Upper lobe of right lung (tissue), 1 donor: ENCODE results near the gene KIF6. TPM values are rescaled to one million over a fixed set of nuclear protein-coding genes. Genes with fewer than 3 reads are reported as not detected.

Experiments
- ATAC-seq: fragments of 200-7000 bp; cut with Tn5 transposase; one replicate; pipeline ENCODE4 v1.9.1; 2020; ENCODE audit warnings: mild to moderate bottlenecking, moderate library complexity
- DNase-seq: peaks from one replicate; pipeline ENCODE4 v3.0.0-alpha.2; 2020
- H3K27ac ChIP-seq: fragments of 200-600 bp; one replicate; pipeline ENCODE4 v1.8.0; 2022
- H3K27me3 ChIP-seq: fragments of 200-600 bp; one replicate; pipeline ENCODE4 v1.8.0; 2022; ENCODE audit warnings: mild to moderate bottlenecking
- H3K36me3 ChIP-seq: fragments of 200-600 bp; one replicate; pipeline ENCODE4 v1.8.0; 2022
- H3K4me1 ChIP-seq: fragments of 200-600 bp; one replicate; pipeline ENCODE4 v1.8.0; 2022
- H3K4me3 ChIP-seq: fragments of 200-600 bp; one replicate; pipeline ENCODE4 v1.8.0; 2022; ENCODE audit warnings: mild to moderate bottlenecking
- H3K9me3 ChIP-seq: fragments of 200-600 bp; one replicate; pipeline ENCODE4 v1.8.0; 2022
- intact Hi-C: fragments of 100-400 bp; cut with DNase I; formaldehyde crosslinking; loops from one replicate; pipeline ENCODE4 v1.11.0; 2022
- total RNA-seq: library from RNA; stranded (reverse); fragmentation: NEBNext Ultra II Directional; extraction: Animal tissue kit (Norgen Biotek cat#: 25700); gene quantifications from one replicate; pipeline ENCODE4 v1.2.1, GENCODE V29; 2021
- TF ChIP-seq, protein P1 (sequence below): fragments of 200-600 bp; IDR thresholded peaks from one replicate; pipeline ENCODE4 v1.8.0; 2022; ENCODE audit warnings: antibody characterized with exemption
- donor health status: DM: no; HTN: yes; CAD: no; lungs with severe emphysema.

The KIF6 gene
- total RNA-seq, 1 donor from 2014 or later: 0.49 TPM

DNA sequence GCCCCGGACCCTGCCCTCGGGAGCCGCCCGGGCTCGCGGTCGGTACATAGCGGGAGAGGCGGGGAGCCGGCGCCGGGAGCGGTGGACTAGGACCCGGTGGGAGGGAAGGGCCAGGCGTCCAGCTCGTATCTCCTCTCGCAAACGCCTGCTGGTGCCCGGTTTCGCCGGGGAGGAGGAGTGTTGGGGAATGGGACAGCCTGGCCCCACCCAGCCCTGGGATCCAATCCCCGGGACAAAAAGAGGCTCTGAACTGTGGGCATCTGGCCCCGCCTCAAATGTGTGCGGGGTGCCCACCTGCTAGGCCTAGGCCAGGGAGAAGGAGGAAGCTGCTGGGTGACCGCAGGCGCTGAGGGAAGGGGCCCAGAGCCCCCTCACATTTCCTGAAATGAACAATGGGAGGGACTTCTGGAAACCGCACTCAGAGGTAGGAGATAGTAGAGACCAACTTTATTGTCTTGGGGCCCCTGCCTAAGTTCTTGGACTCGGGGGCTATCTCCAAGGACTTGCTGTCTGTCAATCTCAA is 410.9 kb downstream of the KIF6 start, which contains the start of gene KCNK17:
TSS of gene KCNK17 (minus strand) at position 147 of the 523 bp plus-strand sequence. CDS start at position 48, 99 bp downstream.
- ATAC-seq (no peak), DNase-seq (no peak)
- H3K4me3 ChIP-seq: peak within 1 kb of the TSS; percentile 41
- H3K27ac ChIP-seq: no peak within 1 kb of the TSS
- TF ChIP-seq, protein P1, sequence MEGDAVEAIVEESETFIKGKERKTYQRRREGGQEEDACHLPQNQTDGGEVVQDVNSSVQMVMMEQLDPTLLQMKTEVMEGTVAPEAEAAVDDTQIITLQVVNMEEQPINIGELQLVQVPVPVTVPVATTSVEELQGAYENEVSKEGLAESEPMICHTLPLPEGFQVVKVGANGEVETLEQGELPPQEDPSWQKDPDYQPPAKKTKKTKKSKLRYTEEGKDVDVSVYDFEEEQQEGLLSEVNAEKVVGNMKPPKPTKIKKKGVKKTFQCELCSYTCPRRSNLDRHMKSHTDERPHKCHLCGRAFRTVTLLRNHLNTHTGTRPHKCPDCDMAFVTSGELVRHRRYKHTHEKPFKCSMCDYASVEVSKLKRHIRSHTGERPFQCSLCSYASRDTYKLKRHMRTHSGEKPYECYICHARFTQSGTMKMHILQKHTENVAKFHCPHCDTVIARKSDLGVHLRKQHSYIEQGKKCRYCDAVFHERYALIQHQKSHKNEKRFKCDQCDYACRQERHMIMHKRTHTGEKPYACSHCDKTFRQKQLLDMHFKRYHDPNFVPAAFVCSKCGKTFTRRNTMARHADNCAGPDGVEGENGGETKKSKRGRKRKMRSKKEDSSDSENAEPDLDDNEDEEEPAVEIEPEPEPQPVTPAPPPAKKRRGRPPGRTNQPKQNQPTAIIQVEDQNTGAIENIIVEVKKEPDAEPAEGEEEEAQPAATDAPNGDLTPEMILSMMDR: no peak
- H3K4me1 ChIP-seq: peaks cover 12% of the 10 kb centered on the region
- intact Hi-C loops: no loop called here
- no peaks in the 10 kb centered on the region for H3K9me3 ChIP-seq
- no peaks in the 10 kb centered on the region for H3K36me3 ChIP-seq
- H3K27me3 ChIP-seq: peaks cover 22% of the 10 kb centered on the region

- ATAC-seq: peak; percentile 15
- TF ChIP-seq, protein P1: no peak
- DNase-seq: no peak
- peak overlapping the region; percentile 41 for H3K4me3 ChIP-seq
- H3K36me3 ChIP-seq: no peaks in the 10 kb centered on the region
- no peaks in the 10 kb centered on the region for H3K9me3 ChIP-seq
- H3K4me1 ChIP-seq: peaks cover 12% of the 10 kb centered on the region
- intact Hi-C loops: no loop called here
- no peak overlapping the region for H3K27ac ChIP-seq
- peaks cover 22% of the 10 kb centered on the region for H3K27me3 ChIP-seq
These were observed 411.5 kb downstream of the KIF6 start for GRCh38 chr6:39313526-39314272.

DNA sequence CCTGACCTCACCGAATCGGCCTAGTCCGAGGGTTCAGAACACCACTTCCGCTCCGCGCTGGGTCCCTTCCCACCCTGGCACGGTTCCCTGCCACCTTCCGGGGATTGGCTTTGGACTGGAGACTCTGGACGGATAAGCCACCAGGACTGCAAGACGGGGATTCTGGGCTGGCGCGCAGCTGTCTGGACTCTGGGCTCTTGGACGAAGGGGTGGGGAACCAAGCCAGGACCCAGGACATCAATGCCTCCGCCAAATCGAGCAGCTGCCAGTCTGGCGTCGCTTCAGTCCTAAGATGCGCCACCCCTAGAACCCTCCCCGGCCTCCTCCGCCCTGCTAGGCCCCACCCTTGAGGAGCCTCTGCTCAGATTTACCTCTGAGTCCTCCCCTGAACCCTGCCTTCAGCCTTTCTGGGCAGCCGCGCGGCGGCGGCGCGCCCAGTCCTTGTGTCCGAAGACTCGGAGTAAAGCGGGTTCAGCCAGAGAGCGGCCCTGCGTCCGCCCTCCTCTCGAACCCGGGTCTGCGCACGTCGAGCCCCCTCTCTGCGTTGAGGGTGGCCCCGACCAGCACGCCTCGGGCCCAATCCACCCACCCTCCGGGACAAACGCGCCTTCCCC is 412.2 kb downstream of the KIF6 start:
- H3K4me3 ChIP-seq: peak overlapping the region; percentile 41
- no peak overlapping the region for H3K27ac ChIP-seq
- no peaks in the 10 kb centered on the region for H3K36me3 ChIP-seq
- peaks cover 22% of the 10 kb centered on the region for H3K27me3 ChIP-seq
- TF ChIP-seq, protein P1: no peak
- peaks cover 12% of the 10 kb centered on the region for H3K4me1 ChIP-seq
- no peak for ATAC-seq
- no peak for DNase-seq
- no peaks in the 10 kb centered on the region for H3K9me3 ChIP-seq
- intact Hi-C loops: no loop called here

DNA sequence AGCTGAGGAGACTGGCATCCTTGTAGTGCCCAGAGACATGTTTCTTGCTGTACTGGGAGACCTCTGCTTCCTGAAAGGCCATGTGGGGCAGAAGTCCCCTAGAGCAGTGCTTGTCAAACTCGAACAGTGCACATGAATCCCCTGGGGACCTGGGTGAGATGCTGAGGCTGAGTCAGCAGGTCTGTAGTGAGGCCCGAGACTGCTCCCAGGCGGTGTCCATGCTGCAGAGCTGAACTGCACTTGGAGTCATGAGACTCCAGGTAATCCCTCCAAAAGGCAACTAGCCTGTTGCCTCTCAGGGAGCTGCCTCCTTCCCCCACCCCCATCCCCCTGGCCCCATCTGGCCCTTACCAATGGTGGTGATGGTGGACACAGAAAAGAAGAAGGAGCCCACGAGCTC is 414.7 kb downstream of the KIF6 start:
- ATAC-seq (no peak), DNase-seq (no peak)
- Histone ChIP-seq H3K4me3 (no peak overlapping the region), H3K27ac (no peak overlapping the region), H3K4me1 (peaks cover 12% of the 10 kb centered on the region), H3K27me3 (peaks cover 22% of the 10 kb centered on the region), H3K9me3 (no peaks in the 10 kb centered on the region), H3K36me3 (no peaks in the 10 kb centered on the region)
- intact Hi-C loops: no loop called here
- TF ChIP-seq, protein P1: no peak

GRCh38 chr6:39309942-39310531 is 415.2 kb downstream of the KIF6 start:
- intact Hi-C loops: no loop called here
- ATAC-seq (peak; percentile 87), DNase-seq (peak; percentile 85)
- H3K27me3 ChIP-seq: peaks cover 22% of the 10 kb centered on the region
- H3K36me3 ChIP-seq: no peaks in the 10 kb centered on the region
- peaks cover 12% of the 10 kb centered on the region for H3K4me1 ChIP-seq
- H3K27ac ChIP-seq: no peak overlapping the region
- H3K4me3 ChIP-seq: no peak overlapping the region
- no peaks in the 10 kb centered on the region for H3K9me3 ChIP-seq
- TF ChIP-seq, protein P1: peak; percentile 87
